Testis (tissue), 3 donors: ENCODE data around the gene FASN. TPM values are rescaled to one million over a fixed set of nuclear protein-coding genes. Genes with fewer than 3 reads are reported as not detected.

Experiments used
- DNase-seq: peaks from one replicate; pipeline ENCODE4 v3.0.0-alpha.2; 2019
- H3K27ac ChIP-seq, 2 donors: fragments of 200-600 bp; sonication (generic); one replicate each; pipeline ENCODE4 v1.5.1; 2019
- H3K27me3 ChIP-seq: fragments of 200-600 bp; sonication (generic); one replicate; pipeline ENCODE4 v1.5.1; 2019
- H3K36me3 ChIP-seq: fragments of 200-600 bp; sonication (generic); one replicate; pipeline ENCODE4 v1.5.1; 2017; ENCODE audit warnings: low read depth; ENCODE audit errors: missing control alignments
- H3K4me1 ChIP-seq: fragments of 200-600 bp; sonication (generic); one replicate; pipeline ENCODE4 v1.5.1; 2019
- H3K4me3 ChIP-seq, 2 donors: fragments of 200-600 bp; sonication (generic); one replicate each; pipeline ENCODE4 v1.5.1; 2017 to 2019
- H3K9me3 ChIP-seq: fragments of 200-600 bp; sonication (generic); one replicate; pipeline ENCODE4 v1.5.1; 2017
- CTCF ChIP-seq, 3 experiments: fragments of 450-650 bp in 2 of 3; fragments of 200-600 bp in 1 of 3; sonication (generic) in 1 of 3; IDR thresholded peaks; one replicate each; pipeline ENCODE4 v1.5.1; 2016 to 2019; ENCODE audit warnings: antibody characterized with exemption in 3 of 3, mild to moderate bottlenecking in 2 of 3, moderate library complexity in 1 of 3
- POLR2A ChIP-seq: fragments of 450-650 bp; IDR thresholded peaks from one replicate; pipeline ENCODE4 v1.6.1; 2017; ENCODE audit warnings: antibody characterized with exemption, mild to moderate bottlenecking, moderate library complexity
- WGBS, 2 donors: methylation state at CpG; one replicate each; pipeline ENCODE4 v1.1.5; 2018; 5-methylcytosine and 5-hydroxymethylcytosine counted together
- intact Hi-C: fragments of 100-400 bp; cut with DNase I; formaldehyde crosslinking; loops from one replicate; pipeline ENCODE4 v1.15.1; 2023; ENCODE audit warnings: low total_unique reads
- polyA plus RNA-seq: library from polyadenylated mRNA; stranded (reverse); fragments of 350-450 nt; fragmentation: Illumina TruSeq; extraction: RNeasy Lipid Tissue Mini Kit (QIAGEN cat#74804); gene quantifications from one replicate; pipeline ENCODE4 v1.2.3, GENCODE V29; 2014; ENCODE audit warnings: low read depth, low replicate concordance; ENCODE audit not compliant: insufficient read depth
- total RNA-seq, 2 donors: library from RNA; depleted of rRNA; stranded (reverse); fragments of >200 nt; gene quantifications; one replicate each; pipeline ENCODE4 v1.2.3, GENCODE V29; 2016

The FASN gene
- total and polyA plus RNA-seq, 3 donors from 2014 or later = 47.6 to 93.0 (median 76.2) TPM

GRCh38 chr17:82029391-82029790 lies 68.6 kb downstream of the FASN start:
- Histone ChIP-seq H3K27me3 (no peaks in the 10 kb centered on the region), H3K27ac (no peak overlapping the region), H3K4me1 (peaks cover 24% of the 10 kb centered on the region), H3K36me3 (no peaks in the 10 kb centered on the region), H3K9me3 (no peaks in the 10 kb centered on the region), H3K4me3 (no peak overlapping the region)
- intact Hi-C loops = no loop called here
- DNase-seq = peak; percentile 87
- TF ChIP-seq CTCF (IDR thresholded peaks at IDR 0.05) (no peak), POLR2A (no peak)
- WGBS, 2 donors = 78 to 81% methylated on average over 8 to 16 of the region's 16 CpGs

- no peak for DNase-seq
- H3K27me3 ChIP-seq = no peaks in the 10 kb centered on the region
- no peaks in the 10 kb centered on the region for H3K9me3 ChIP-seq
- 88 to 95% methylated on average over 3 to 9 of the region's 9 CpGs for WGBS, 2 donors
- no peak overlapping the region for H3K27ac ChIP-seq
- H3K4me3 ChIP-seq = no peak overlapping the region
- no peaks in the 10 kb centered on the region for H3K36me3 ChIP-seq
- H3K4me1 ChIP-seq = peaks cover 28% of the 10 kb centered on the region
- no peak for TF ChIP-seq CTCF (IDR thresholded peaks at IDR 0.05)
- TF ChIP-seq POLR2A = no peak
- intact Hi-C loops = no loop called here
Observed at GRCh38 chr17:82028966-82029365, 69.1 kb downstream of the FASN start.

Other genes starting within 250 kb of the FASN start
- 100 to 1,000 TPM; 205 to 230 TPM for gene P4HB, start 237.7 kb downstream of the FASN start, total RNA-seq
- 213 TPM for gene P4HB, start 237.7 kb downstream of the FASN start, polyA plus RNA-seq
- 100 to 1,000 TPM; 135 to 161 TPM for gene ARHGDIA, start 226.9 kb downstream of the FASN start, total RNA-seq
- 201 TPM for gene ARHGDIA, start 226.9 kb downstream of the FASN start, polyA plus RNA-seq
- gene ALYREF, start 206.7 kb downstream of the FASN start, total RNA-seq = 100 to 1,000 TPM; 114 to 124 TPM
- gene ALYREF, start 206.7 kb downstream of the FASN start, polyA plus RNA-seq = 140 TPM
- gene ANAPC11, start 206.5 kb downstream of the FASN start, total RNA-seq = 100 to 1,000 TPM; 191 to 198 TPM
- gene ANAPC11, start 206.5 kb downstream of the FASN start, polyA plus RNA-seq = 195 TPM
- gene NPB, start 196.0 kb downstream of the FASN start, total RNA-seq = 10 to 100 TPM; 22.7 to 27.3 TPM
- 1.8 TPM for gene NPB, start 196.0 kb downstream of the FASN start, polyA plus RNA-seq
- gene PCYT2, start 186.8 kb downstream of the FASN start, total RNA-seq = 100 to 1,000 TPM; 171 to 438 TPM
- 488 TPM for gene PCYT2, start 186.8 kb downstream of the FASN start, polyA plus RNA-seq
- gene SIRT7, start 180.1 kb downstream of the FASN start, total RNA-seq = 10 to 100 TPM; 48.4 to 59.3 TPM
- gene SIRT7, start 180.1 kb downstream of the FASN start, polyA plus RNA-seq = 34.1 TPM
- gene MAFG, start 170.5 kb downstream of the FASN start, total RNA-seq = 10 to 100 TPM; 31.7 to 36.9 TPM
- 21.8 TPM for gene MAFG, start 170.5 kb downstream of the FASN start, polyA plus RNA-seq
- 10 to 100 TPM; 13.8 to 19.2 TPM for gene PYCR1, start 160.9 kb downstream of the FASN start, total RNA-seq
- gene PYCR1, start 160.9 kb downstream of the FASN start, polyA plus RNA-seq = 28.9 TPM
- under 1 TPM; 0.16 to 0.25 TPM for gene MYADML2, start 151.0 kb downstream of the FASN start, total RNA-seq
- 0.57 TPM for gene MYADML2, start 151.0 kb downstream of the FASN start, polyA plus RNA-seq
- gene NOTUM, start 137.0 kb downstream of the FASN start, total RNA-seq = 10 to 100 TPM in 1 of 2 donors, 1 to 10 TPM in 1; 9.5 to 13.2 TPM
- 5.1 TPM for gene NOTUM, start 137.0 kb downstream of the FASN start, polyA plus RNA-seq
- gene ASPSCR1, start 120.6 kb downstream of the FASN start, total RNA-seq = 10 to 100 TPM; 46.2 to 49.7 TPM
- 40.5 TPM for gene ASPSCR1, start 120.6 kb downstream of the FASN start, polyA plus RNA-seq
- 10 to 100 TPM; 43.5 to 51.8 TPM for gene CENPX, start 75.4 kb downstream of the FASN start, total RNA-seq
- 43.0 TPM for gene CENPX, start 75.4 kb downstream of the FASN start, polyA plus RNA-seq
- gene LRRC45, start 74.9 kb downstream of the FASN start, total RNA-seq = 10 to 100 TPM; 10.7 to 12.8 TPM
- gene LRRC45, start 74.9 kb downstream of the FASN start, polyA plus RNA-seq = 5.7 TPM
- gene RAC3, start 66.6 kb downstream of the FASN start, total RNA-seq = 100 to 1,000 TPM in 1 of 2 donors, 10 to 100 TPM in 1; 74.3 to 102 TPM
- 42.3 TPM for gene RAC3, start 66.6 kb downstream of the FASN start, polyA plus RNA-seq
- 100 to 1,000 TPM; 134 to 188 TPM for gene DCXR, start 60.5 kb downstream of the FASN start, total RNA-seq
- gene DCXR, start 60.5 kb downstream of the FASN start, polyA plus RNA-seq = 109 TPM
- gene RFNG, start 46.4 kb downstream of the FASN start, total RNA-seq = 100 to 1,000 TPM in 1 of 2 donors, 10 to 100 TPM in 1; 73.3 to 102 TPM
- gene RFNG, start 46.4 kb downstream of the FASN start, polyA plus RNA-seq = 50.5 TPM
- 100 to 1,000 TPM; 170 to 190 TPM for gene GPS1, start 46.3 kb downstream of the FASN start, total RNA-seq
- 178 TPM for gene GPS1, start 46.3 kb downstream of the FASN start, polyA plus RNA-seq
- 100 to 1,000 TPM; 117 to 132 TPM for gene DUS1L, start 32.4 kb downstream of the FASN start, total RNA-seq
- gene DUS1L, start 32.4 kb downstream of the FASN start, polyA plus RNA-seq = 127 TPM
- gene CCDC57, start 114.6 kb upstream of the FASN start, total RNA-seq = 100 to 1,000 TPM in 1 of 2 donors, 10 to 100 TPM in 1; 71.8 to 111 TPM
- gene CCDC57, start 114.6 kb upstream of the FASN start, polyA plus RNA-seq = 61.3 TPM
- gene SLC16A3, start 130.8 kb upstream of the FASN start, total RNA-seq = 10 to 100 TPM; 67.7 to 71.4 TPM
- gene SLC16A3, start 130.8 kb upstream of the FASN start, polyA plus RNA-seq = 70.6 TPM
- 100 to 1,000 TPM; 137 to 179 TPM for gene CSNK1D, start 175.5 kb upstream of the FASN start, total RNA-seq
- 178 TPM for gene CSNK1D, start 175.5 kb upstream of the FASN start, polyA plus RNA-seq
- 1 to 10 TPM in 1 of 2 donors, under 1 TPM in 1; 0.55 to 2.3 TPM for gene CD7, start 219.4 kb upstream of the FASN start, total RNA-seq
- 3.0 TPM for gene CD7, start 219.4 kb upstream of the FASN start, polyA plus RNA-seq
- gene SECTM1, start 235.5 kb upstream of the FASN start, total RNA-seq = 1 to 10 TPM in 1 of 2 donors, under 1 TPM in 1; 0.55 to 5.9 TPM
- gene SECTM1, start 235.5 kb upstream of the FASN start, polyA plus RNA-seq = 9.3 TPM